CD14-positive monocyte (primary cell): ENCODE measurements around the gene SRGAP1. TPM values are rescaled to one million over a fixed set of nuclear protein-coding genes. Genes with fewer than 3 reads are reported as not detected.

ENCODE experiments used
- DNase-seq, 3 donors: peaks; one replicate each; pipeline ENCODE4 v3.0.0-alpha.2; 2011 to 2022
- H2AFZ ChIP-seq: 2 replicates; pipeline ENCODE4 v1.6.0; 2012; ENCODE audit warnings: mild to moderate bottlenecking, low read depth, low read length, inconsistent platforms; ENCODE audit not compliant: insufficient read depth, poor library complexity, severe bottlenecking
- H3K27ac ChIP-seq, 2 donors: 1 replicate in 1 of 2; 2 replicates in 1 of 2; pipeline ENCODE4 v1.5.1; 2012 to 2013; ENCODE audit warnings: low read length in 2 of 2, control low read depth in 1 of 2, inconsistent platforms in 1 of 2, low read depth in 1 of 2, mild to moderate bottlenecking in 1 of 2
- H3K27me3 ChIP-seq, 2 donors: one replicate each; pipeline versions ENCODE4 v1.6.0 to v1.6.1; 2011 to 2013; ENCODE audit warnings: low read length in 2 of 2; ENCODE audit not compliant: control insufficient read depth in 2 of 2, insufficient read depth in 2 of 2
- H3K36me3 ChIP-seq, 2 donors: replicated peaks in 1 of 2; 1 replicate in 1 of 2; 2 replicates in 1 of 2; pipeline versions ENCODE4 v1.5.1 to v1.6.1; 2012 to 2013; ENCODE audit warnings: low read length in 2 of 2, control low read depth in 1 of 2, inconsistent platforms in 1 of 2, mild to moderate bottlenecking in 1 of 2; ENCODE audit not compliant: insufficient read depth in 2 of 2, control insufficient read depth in 1 of 2
- H3K4me1 ChIP-seq, 2 donors: 1 replicate in 1 of 2; 2 replicates in 1 of 2; pipeline versions ENCODE4 v1.5.1 to v1.6.1; 2012 to 2013; ENCODE audit warnings: low read length in 2 of 2, control low read depth in 1 of 2, inconsistent platforms in 1 of 2, mild to moderate bottlenecking in 1 of 2, moderate library complexity in 1 of 2; ENCODE audit not compliant: insufficient read depth in 2 of 2, control insufficient read depth in 1 of 2
- H3K4me2 ChIP-seq: replicated peaks from 2 replicates; pipeline ENCODE3; 2012; ENCODE audit warnings: low read length, moderate library complexity, mild to moderate bottlenecking; ENCODE audit not compliant: poor library complexity, severe bottlenecking; ENCODE audit errors: extremely low read depth
- H3K4me3 ChIP-seq, 3 experiments: fragments of 200-600 bp in 1 of 3; sonication (generic) in 1 of 3; replicated peaks in 1 of 3; 1 replicate in 2 of 3; 2 replicates in 1 of 3; pipeline ENCODE4 v1.5.1; 2011 to 2013; ENCODE audit warnings: low read length in 3 of 3, mild to moderate bottlenecking in 3 of 3, control low read depth in 2 of 3, low read depth in 2 of 3, inconsistent platforms in 1 of 3, moderate library complexity in 1 of 3
- H3K79me2 ChIP-seq: 2 replicates; pipeline ENCODE4 v1.6.0; 2012; ENCODE audit warnings: mild to moderate bottlenecking, control low read depth, inconsistent platforms, low read length, moderate library complexity; ENCODE audit not compliant: insufficient read depth
- H3K9ac ChIP-seq: 2 replicates; pipeline ENCODE4 v1.6.0; 2017; ENCODE audit warnings: low read length, mild to moderate bottlenecking; ENCODE audit not compliant: insufficient read depth, poor library complexity, severe bottlenecking
- H3K9me3 ChIP-seq, 2 donors: replicated peaks in 1 of 2; 1 replicate in 1 of 2; 2 replicates in 1 of 2; pipeline versions ENCODE4 v1.5.1 to v1.6.1; 2012 to 2013; ENCODE audit warnings: low read length in 2 of 2, control low read depth in 1 of 2; ENCODE audit not compliant: control insufficient read depth in 1 of 2, insufficient read depth in 1 of 2
- H4K20me1 ChIP-seq: 2 replicates; pipeline ENCODE4 v1.6.0; 2012; ENCODE audit warnings: mild to moderate bottlenecking, low read length, control low read depth, moderate library complexity; ENCODE audit not compliant: insufficient read depth
- H3K27ac Mint-ChIP-seq, 7 donors: one replicate each; pipeline ENCODE4 v1.8.0; 2020; ENCODE audit warnings: mild to moderate bottlenecking in 7 of 7, mixed read lengths in 7 of 7, moderate library complexity in 6 of 7, inconsistent platforms in 2 of 7
- H3K27me3 Mint-ChIP-seq, 3 donors: one replicate each; pipeline ENCODE4 v1.8.0; 2021 to 2022; ENCODE audit warnings: low read depth in 3 of 3, mild to moderate bottlenecking in 3 of 3, mixed read lengths in 3 of 3, moderate library complexity in 3 of 3, inconsistent platforms in 1 of 3
- H3K36me3 Mint-ChIP-seq, 2 donors: one replicate each; pipeline ENCODE4 v1.8.0; 2020; ENCODE audit warnings: mixed read lengths in 2 of 2, inconsistent platforms in 1 of 2, mild to moderate bottlenecking in 1 of 2
- H3K4me1 Mint-ChIP-seq: one replicate; pipeline ENCODE4 v1.8.0; 2020; ENCODE audit warnings: mild to moderate bottlenecking, mixed read lengths
- H3K4me3 Mint-ChIP-seq, 2 donors: one replicate each; pipeline ENCODE4 v1.8.0; 2020; ENCODE audit warnings: mild to moderate bottlenecking in 2 of 2, mixed read lengths in 2 of 2, moderate library complexity in 1 of 2
- H3K9me3 Mint-ChIP-seq, 7 donors: one replicate each; pipeline ENCODE4 v1.8.0; 2020 to 2022; ENCODE audit warnings: mixed read lengths in 7 of 7, mild to moderate bottlenecking in 6 of 7, moderate library complexity in 6 of 7, inconsistent platforms in 2 of 7
- WGBS: methylation state at CpG from one replicate; pipeline ENCODE4 v1.1.5; 2013; ENCODE audit warnings: missing lambda C conversion rate; ENCODE audit not compliant: insufficient coverage; 5-methylcytosine and 5-hydroxymethylcytosine counted together
- intact Hi-C, 2 donors: fragments of 100-400 bp; cut with micrococcal nuclease; formaldehyde crosslinking; loops; one replicate each; pipeline versions ENCODE4 v1.15.0 to v1.15.1; 2023
- polyA plus RNA-seq, 3 donors: library from polyadenylated mRNA; depleted of rRNA in 1 of 3; unstranded in 2 of 3; stranded (reverse) in 1 of 3; fragments of 300-500 nt in 2 of 3; fragments of >200 nt in 1 of 3; fragmentation: Illumina TruSeq in 2 of 3; gene quantifications; 1 replicate in 2 of 3; 2 replicates in 1 of 3; pipeline ENCODE4 v1.2.3, GENCODE V29; 2012 to 2021
- TF ChIP-seq, protein P1 (sequence below): fragments of 200-600 bp; IDR thresholded peaks from one replicate; pipeline ENCODE4 v1.8.0; 2022; ENCODE audit warnings: antibody characterized with exemption, mild to moderate bottlenecking

SRGAP1 gene
- polyA plus RNA-seq, 3 donors = 0.05 to 0.52 (median 0.07) TPM

DNA sequence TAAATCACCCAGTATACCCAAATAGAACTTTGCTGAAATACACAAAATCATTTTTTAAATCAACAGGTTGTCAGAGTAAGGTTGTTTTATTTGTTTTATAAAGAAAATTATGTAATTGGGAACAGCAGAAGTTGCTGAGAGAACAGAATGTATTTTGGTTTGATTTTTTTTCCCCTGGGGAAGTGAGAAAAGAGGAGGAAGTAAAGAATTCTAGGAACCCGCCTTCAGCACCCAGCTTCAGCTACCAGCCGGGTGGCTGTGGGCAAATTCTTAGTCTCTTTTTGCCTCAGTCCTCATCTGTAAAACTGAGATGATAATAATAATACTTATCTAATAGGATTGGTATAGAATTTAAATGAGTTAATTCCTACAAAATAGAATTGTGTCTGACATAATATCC, 119.4 kb downstream of the SRGAP1 start:
- Mint-ChIP-seq H3K27me3 (peaks cover 0 to 3% (median 2%) of the 10 kb centered on the region in 3 donors), H3K4me3 (no peak overlapping the region), H3K36me3 (no peaks in the 10 kb centered on the region), H3K9me3 (peaks cover 0 to 2% (median 0%) of the 10 kb centered on the region in 7 donors), H3K27ac (peak overlapping the region in 2 of 7 donors; percentile 40 to 46), H3K4me1 (peaks cover 18% of the 10 kb centered on the region)
- H3K36me3 ChIP-seq = no peaks in the 10 kb centered on the region
- no peak overlapping the region for H3K9ac ChIP-seq
- peak; percentile 27 to 60 (median 46) for DNase-seq
- intact Hi-C loops = loop anchor here in 1 of 2 donors (10.0 kb wide), 1 partner anchor 69 kb away; no protein-coding TSS in a partner anchor
- H3K27ac ChIP-seq = no peak overlapping the region
- no peaks in the 10 kb centered on the region for H3K9me3 ChIP-seq
- H3K4me2 ChIP-seq = peak overlapping the region; percentile 10
- no peak overlapping the region for H2AFZ ChIP-seq
- H3K4me3 ChIP-seq = peak overlapping the region in 1 of 3 experiments; percentile 8
- H3K27me3 ChIP-seq = no peaks in the 10 kb centered on the region
- no peaks in the 10 kb centered on the region for H4K20me1 ChIP-seq
- H3K4me1 ChIP-seq = peaks cover 11 to 15% of the 10 kb centered on the region in 2 donors
- TF ChIP-seq, protein P1, sequence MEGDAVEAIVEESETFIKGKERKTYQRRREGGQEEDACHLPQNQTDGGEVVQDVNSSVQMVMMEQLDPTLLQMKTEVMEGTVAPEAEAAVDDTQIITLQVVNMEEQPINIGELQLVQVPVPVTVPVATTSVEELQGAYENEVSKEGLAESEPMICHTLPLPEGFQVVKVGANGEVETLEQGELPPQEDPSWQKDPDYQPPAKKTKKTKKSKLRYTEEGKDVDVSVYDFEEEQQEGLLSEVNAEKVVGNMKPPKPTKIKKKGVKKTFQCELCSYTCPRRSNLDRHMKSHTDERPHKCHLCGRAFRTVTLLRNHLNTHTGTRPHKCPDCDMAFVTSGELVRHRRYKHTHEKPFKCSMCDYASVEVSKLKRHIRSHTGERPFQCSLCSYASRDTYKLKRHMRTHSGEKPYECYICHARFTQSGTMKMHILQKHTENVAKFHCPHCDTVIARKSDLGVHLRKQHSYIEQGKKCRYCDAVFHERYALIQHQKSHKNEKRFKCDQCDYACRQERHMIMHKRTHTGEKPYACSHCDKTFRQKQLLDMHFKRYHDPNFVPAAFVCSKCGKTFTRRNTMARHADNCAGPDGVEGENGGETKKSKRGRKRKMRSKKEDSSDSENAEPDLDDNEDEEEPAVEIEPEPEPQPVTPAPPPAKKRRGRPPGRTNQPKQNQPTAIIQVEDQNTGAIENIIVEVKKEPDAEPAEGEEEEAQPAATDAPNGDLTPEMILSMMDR = no peak
- no peaks in the 10 kb centered on the region for H3K79me2 ChIP-seq
- WGBS = no CpG with 5 or more reads among the region's 2 CpGs

DNA sequence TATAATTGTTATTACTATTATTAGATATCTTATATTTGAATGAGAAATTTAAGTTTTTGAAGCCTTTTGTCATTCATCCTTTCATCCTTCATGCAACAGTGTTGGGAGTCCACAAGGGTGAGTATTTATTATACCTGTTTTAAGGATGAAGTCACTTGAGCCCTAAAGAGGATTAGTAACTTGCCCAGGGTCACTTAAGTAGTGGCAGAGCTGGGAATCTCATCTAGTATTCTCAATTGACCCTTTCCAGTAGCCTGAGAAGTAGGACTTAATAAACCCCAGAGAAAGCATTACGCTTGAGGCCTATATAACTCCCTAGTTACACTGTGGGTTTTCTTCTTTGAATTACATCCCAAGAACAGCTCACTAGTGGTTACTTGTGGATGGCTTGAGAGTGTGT, 119.8 kb downstream of the SRGAP1 start:
- peaks cover 0 to 3% (median 2%) of the 10 kb centered on the region in 3 donors for H3K27me3 Mint-ChIP-seq
- Histone ChIP-seq H3K79me2 (no peaks in the 10 kb centered on the region), H3K27me3 (no peaks in the 10 kb centered on the region), H3K36me3 (no peaks in the 10 kb centered on the region), H3K9ac (no peak overlapping the region), H2AFZ (no peak overlapping the region), H3K4me2 (no peak overlapping the region), H3K4me1 (peaks cover 11 to 15% of the 10 kb centered on the region in 2 donors), H3K27ac (no peak overlapping the region), H3K4me3 (no peak overlapping the region), H3K9me3 (no peaks in the 10 kb centered on the region), H4K20me1 (no peaks in the 10 kb centered on the region)
- DNase-seq = no peak
- no peaks in the 10 kb centered on the region for H3K36me3 Mint-ChIP-seq
- H3K4me3 Mint-ChIP-seq = no peak overlapping the region
- peaks cover 0 to 2% (median 0%) of the 10 kb centered on the region in 7 donors for H3K9me3 Mint-ChIP-seq
- TF ChIP-seq, protein P1 = no peak
- intact Hi-C loops = loop anchor here in 1 of 2 donors (10.0 kb wide), 1 partner anchor 70 kb away; no protein-coding TSS in a partner anchor
- H3K27ac Mint-ChIP-seq = no peak overlapping the region
- H3K4me1 Mint-ChIP-seq = peaks cover 23% of the 10 kb centered on the region
- WGBS = no CpG with 5 or more reads among the region's 1 CpG
